ENCODE results near the gene GRM4. TPM values are rescaled to one million over a fixed set of nuclear protein-coding genes. Genes with fewer than 3 reads are reported as not detected.

GRM4 gene
- total RNA-seq, 1 experiment from 2014 or later: 5.6 TPM

DNA sequence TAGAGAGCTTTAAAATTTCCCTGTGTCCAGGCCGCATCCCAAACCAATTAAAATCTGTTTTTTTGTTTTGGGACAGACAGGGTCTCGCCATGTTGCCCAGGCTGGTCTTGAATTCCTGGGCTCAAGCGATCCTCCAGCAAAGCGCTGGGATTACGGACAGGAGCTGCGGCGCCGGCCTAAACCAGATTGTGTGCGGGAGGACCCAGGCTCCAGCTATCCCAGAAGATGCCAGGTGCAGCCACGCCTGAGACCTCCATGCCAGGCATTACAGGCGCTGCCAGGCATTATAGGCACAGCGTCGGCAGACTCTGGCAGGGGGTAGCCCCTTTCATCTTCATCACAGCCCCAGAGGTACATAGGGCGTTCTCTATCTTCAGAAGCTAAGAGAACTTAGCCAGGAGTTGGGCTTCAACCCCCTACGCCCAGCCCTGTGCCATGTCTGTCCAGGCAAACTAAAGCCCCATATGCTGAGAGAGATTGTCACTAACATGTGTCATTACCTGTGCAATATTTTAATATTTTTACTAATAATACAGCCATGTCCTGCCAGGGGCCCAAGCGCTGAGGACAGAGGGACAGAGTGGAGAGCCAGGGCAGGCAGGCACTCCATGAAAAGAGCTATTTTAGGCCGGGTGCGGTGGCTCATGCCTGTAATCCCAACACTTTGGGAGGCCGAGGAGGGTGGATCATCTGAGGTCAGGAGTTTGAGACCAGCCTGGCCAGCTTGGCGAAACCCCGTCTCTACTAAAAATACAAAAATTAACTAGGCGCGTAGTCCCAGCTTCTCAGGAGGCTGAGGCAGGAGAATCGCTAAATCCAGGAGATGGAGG lies 9.8 kb upstream of the GRM4 start:
- no peak overlapping the region for H4K91ac ChIP-seq (ENCODE audit: insufficient read length, low read depth, low read length)
- no peaks in the 10 kb centered on the region for H3K79me1 ChIP-seq (ENCODE audit: insufficient read depth, low read depth, low read length, poor library complexity, severe bottlenecking)
- H3K27me3 Mint-ChIP-seq (ENCODE audit: low read depth): peaks cover 58% of the 10 kb centered on the region
- no peak overlapping the region for H2AK5ac ChIP-seq (ENCODE audit: insufficient read length, low read length)
- H3T11ph ChIP-seq (ENCODE audit: low read length): no peak overlapping the region
- WGBS (ENCODE audit: extremely low coverage, insufficient read length, low lambda C conversion rate): no CpG with 5 or more reads among the region's 24 CpGs
- H3K9ac ChIP-seq (ENCODE audit: extremely low read depth, insufficient read length, low read length): no peak overlapping the region
- no peak for DNase-seq
- TF ChIP-seq, protein P1, sequence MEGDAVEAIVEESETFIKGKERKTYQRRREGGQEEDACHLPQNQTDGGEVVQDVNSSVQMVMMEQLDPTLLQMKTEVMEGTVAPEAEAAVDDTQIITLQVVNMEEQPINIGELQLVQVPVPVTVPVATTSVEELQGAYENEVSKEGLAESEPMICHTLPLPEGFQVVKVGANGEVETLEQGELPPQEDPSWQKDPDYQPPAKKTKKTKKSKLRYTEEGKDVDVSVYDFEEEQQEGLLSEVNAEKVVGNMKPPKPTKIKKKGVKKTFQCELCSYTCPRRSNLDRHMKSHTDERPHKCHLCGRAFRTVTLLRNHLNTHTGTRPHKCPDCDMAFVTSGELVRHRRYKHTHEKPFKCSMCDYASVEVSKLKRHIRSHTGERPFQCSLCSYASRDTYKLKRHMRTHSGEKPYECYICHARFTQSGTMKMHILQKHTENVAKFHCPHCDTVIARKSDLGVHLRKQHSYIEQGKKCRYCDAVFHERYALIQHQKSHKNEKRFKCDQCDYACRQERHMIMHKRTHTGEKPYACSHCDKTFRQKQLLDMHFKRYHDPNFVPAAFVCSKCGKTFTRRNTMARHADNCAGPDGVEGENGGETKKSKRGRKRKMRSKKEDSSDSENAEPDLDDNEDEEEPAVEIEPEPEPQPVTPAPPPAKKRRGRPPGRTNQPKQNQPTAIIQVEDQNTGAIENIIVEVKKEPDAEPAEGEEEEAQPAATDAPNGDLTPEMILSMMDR (conservative IDR thresholded peaks at IDR 0.05): no peak
- no peak overlapping the region for H3K18ac ChIP-seq (ENCODE audit: insufficient read length, low read depth, low read length)
- no peak overlapping the region for H4K8ac ChIP-seq (replicated peaks; ENCODE audit: insufficient read length, low read depth, low read length)
- peaks cover 2% of the 10 kb centered on the region; the same call in 1 of the 2 replicates for H3K4me1 ChIP-seq (ENCODE audit: insufficient read depth, low read length)
- H2BK15ac ChIP-seq (ENCODE audit: low read depth, low read length): no peak overlapping the region
- H4K5ac ChIP-seq (ENCODE audit: insufficient read length, low read depth, low read length): no peak overlapping the region
- no peak overlapping the region for H3K14ac ChIP-seq (ENCODE audit: insufficient read depth, low read length)
- no peaks in the 10 kb centered on the region for H4K20me1 ChIP-seq (ENCODE audit: control insufficient read depth, insufficient read depth, insufficient read length)
- peaks cover 4% of the 10 kb centered on the region for H3K23me2 ChIP-seq (ENCODE audit: insufficient read length, low read depth, low read length, poor library complexity, severe bottlenecking)
- no peak overlapping the region for H3K56ac ChIP-seq (ENCODE audit: insufficient read length, low read depth, low read length)
- H3K27ac Mint-ChIP-seq: no peak overlapping the region; a peak in 1 of 7 replicates
- H2AFZ ChIP-seq (ENCODE audit: low read length): no peak overlapping the region
- H3K23ac ChIP-seq (ENCODE audit: insufficient read length, low read depth, low read length): no peak overlapping the region
- no peaks in the 10 kb centered on the region for H3K9me3 ChIP-seq (ENCODE audit: control insufficient read depth, low read depth, low read length)
- H2BK20ac ChIP-seq (ENCODE audit: low read depth, low read length, poor library complexity, severe bottlenecking): no peak overlapping the region
- no peak overlapping the region for H3K4ac ChIP-seq (ENCODE audit: low read depth, low read length)
- H3K36me3 Mint-ChIP-seq (ENCODE audit: insufficient read depth in 1 of 3, low read depth in 3 of 3): peaks cover 0 to 5% (median 3%) of the 10 kb centered on the region in 3 experiments; a peak in 5 of 7 replicates
- H3K27me3 ChIP-seq (ENCODE audit: insufficient read depth, low read length): peaks cover 7% of the 10 kb centered on the region; the same call in 1 of the 2 replicates
- H3K9me3 Mint-ChIP-seq: peaks cover 15 to 20% of the 10 kb centered on the region in 2 experiments
- H3K4me2 ChIP-seq (ENCODE audit: insufficient read depth, insufficient read length, low read length): peak overlapping the region; percentile 42
- no peak overlapping the region for H2BK12ac ChIP-seq (ENCODE audit: insufficient read length, low read depth, low read length)
- H2BK120ac ChIP-seq (ENCODE audit: low read depth, low read length, poor library complexity, severe bottlenecking): no peak overlapping the region
- no peak overlapping the region for H3K27ac ChIP-seq (ENCODE audit: insufficient read length, low read depth, low read length)
- peaks cover 18 to 22% of the 10 kb centered on the region in 2 experiments for H3K4me1 Mint-ChIP-seq
- H3K4me3 Mint-ChIP-seq: peak overlapping the region; percentile 20 to 53; a peak in 2 of 5 replicates
- no peak overlapping the region for H2BK5ac ChIP-seq (ENCODE audit: insufficient read length, low read length)
- no peaks in the 10 kb centered on the region for H3K79me2 ChIP-seq (ENCODE audit: insufficient read depth, low read length)

All from H9 (cell line).